ENCODE results near the gene EEF1G. TPM values are rescaled to one million over a fixed set of nuclear protein-coding genes. Genes with fewer than 3 reads are reported as not detected.
"Not testable (repeated sequence)": the region's sequence is repeated elsewhere in the genome, so short reads cannot be mapped to it uniquely, and the experiment has no call there.

The EEF1G gene
- polyA plus RNA-seq, 4 donors: 2,211 to 2,243 (median 2,224) TPM

- DNase-seq (ENCODE audit: low read depth in 4 of 4, low spot score in 3 of 4): no peak
These were observed 5.6 kb upstream of the EEF1G start for GRCh38 chr11:62579252-62579651.

GRCh38 chr11:62578541-62578940 is 4.8 kb upstream of the EEF1G start:
- DNase-seq (ENCODE audit: low read depth in 4 of 4, low spot score in 3 of 4): no peak

DNA sequence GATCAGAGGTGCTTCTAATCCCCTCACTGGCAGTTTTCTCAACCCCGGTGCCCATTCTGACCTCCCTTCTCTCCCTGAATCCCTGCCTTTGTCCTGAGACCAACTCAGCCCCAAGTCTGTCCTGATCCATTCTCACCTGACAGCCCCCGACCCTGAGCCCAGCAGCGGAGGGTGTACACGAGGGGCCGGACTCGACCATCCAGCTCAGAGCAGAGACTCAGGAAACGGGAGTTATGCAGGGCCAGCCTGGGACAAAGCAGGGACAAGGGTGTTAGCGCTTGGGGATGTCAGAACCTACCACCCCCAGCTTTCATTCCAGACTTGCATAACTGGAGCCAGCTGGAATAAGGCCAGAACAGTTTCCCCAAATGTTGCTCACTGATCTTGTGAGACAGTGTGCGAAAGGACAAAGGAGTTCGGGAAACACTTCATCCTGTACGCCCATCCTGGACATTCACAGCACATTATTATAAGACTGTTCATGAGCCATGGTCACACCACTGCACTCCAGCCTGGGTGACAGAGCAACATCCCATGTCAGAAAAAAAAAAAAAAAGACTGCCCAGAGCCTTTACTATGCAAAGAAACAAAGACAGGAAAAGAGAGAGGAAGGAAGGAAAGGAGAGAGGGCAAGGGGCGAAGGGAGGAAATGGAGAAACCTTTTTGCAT is 3.5 kb upstream of the EEF1G start:
- no peak for DNase-seq (ENCODE audit: low read depth in 4 of 4, low spot score in 3 of 4)

GRCh38 chr11:62575837-62576236 is 2.1 kb upstream of the EEF1G start:
- DNase-seq (ENCODE audit: low read depth in 4 of 4, low spot score in 3 of 4): no peak

DNA sequence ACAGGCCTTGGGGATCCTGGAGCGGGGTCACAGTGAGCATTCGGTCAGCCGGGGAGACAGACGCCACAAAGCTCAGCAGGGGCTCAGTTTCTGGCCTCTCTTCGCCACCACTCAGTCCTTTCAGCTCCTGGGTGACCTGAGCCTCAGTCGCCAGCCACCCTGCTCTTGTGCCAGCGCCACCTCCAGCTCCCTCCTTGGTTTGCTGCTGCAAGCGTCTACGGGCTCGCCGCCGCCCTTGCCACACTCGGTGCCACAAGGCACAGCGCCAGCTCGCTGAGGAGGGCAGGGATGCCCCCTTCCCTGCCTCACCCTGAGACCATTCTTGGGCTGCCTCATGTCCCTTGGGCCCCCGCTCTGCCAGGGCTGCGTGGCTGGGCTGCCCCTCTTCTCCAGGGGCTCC is 1.5 kb upstream of the EEF1G start:
- no peak for DNase-seq (ENCODE audit: low read depth in 4 of 4, low spot score in 3 of 4)

- DNase-seq (ENCODE audit: low read depth in 4 of 4, low spot score in 3 of 4): no peak
These were observed 826 bp upstream of the EEF1G start for GRCh38 chr11:62574363-62575071.

DNA sequence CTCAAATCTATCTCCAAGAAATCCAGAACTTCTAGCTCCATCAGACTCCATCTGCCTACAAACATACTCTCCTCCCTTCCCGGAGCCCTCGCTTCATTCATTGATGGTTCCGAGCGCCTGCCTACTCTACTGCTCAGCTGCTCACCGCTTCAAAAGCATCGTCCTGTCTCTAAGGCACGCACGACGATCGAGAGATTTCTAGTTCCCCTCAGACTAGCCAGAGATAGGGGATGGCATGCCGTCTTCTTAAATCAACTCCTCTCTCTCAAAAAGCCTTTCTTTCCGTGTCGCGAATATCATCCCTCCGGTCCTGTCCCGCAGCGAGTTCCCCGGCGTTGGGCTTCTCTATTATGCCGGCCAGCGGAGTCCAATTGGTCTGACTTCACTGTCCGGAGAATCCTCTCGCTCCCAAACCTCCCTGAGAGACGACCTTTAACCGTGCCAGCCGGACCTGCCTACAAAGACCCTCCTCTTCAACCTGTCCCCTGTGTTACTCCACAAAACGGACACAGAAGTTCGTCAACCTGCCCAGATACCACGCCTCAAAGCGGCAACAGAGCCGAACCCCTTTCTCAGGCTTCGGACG is 592 bp downstream of the EEF1G start:
- DNase-seq (ENCODE audit: low read depth in 4 of 4, low spot score in 3 of 4): no peak

DNA sequence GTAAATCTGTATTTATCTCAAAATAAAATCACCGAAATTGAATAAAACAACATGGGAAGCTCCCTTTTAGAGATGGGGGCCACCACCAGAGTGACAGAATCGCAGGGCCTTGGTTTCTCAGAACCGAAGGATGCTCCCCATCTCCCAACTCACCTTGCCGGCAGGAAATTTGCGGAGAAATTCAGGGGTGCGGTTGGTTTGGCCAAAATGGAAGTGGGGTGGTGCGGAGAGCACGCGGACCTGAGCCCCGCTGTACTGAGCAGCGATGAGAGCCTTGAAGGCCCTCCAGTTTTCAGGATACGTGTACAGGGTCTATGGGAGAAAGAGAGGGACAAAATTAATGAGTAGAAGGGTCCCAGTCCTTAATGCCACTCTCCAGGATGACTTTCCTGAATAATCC is 1.3 kb downstream of the EEF1G start:
- no peak for DNase-seq (ENCODE audit: low read depth in 4 of 4, low spot score in 3 of 4)

DNA sequence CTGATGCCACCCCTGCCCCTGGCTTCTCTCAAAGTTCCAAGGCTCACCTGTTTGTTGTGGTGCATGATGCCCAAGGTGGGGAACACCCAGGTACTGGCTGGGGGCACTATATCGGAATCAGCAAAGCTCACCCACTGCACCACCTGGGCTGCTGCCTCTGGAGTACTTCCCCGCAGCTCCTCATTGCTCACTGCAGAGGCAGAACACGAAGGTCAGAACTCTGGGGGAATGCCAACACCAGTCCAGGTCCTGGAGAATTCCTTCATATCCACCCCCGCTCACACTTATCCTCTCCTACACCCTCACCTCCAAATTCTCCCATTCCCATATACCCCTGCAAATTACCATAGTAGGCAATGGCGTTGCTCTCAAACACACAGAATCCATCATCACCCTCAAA is 2.2 kb downstream of the EEF1G start:
- not testable (repeated sequence) for DNase-seq (ENCODE audit: low read depth in 4 of 4, low spot score in 3 of 4)

GRCh38 chr11:62570903-62571302 is 2.8 kb downstream of the EEF1G start:
- DNase-seq (ENCODE audit: low read depth in 4 of 4, low spot score in 3 of 4): not testable (repeated sequence)

GRCh38 chr11:62569611-62570010 is 4.1 kb downstream of the EEF1G start:
- no peak for DNase-seq (ENCODE audit: low read depth in 4 of 4, low spot score in 3 of 4)

- DNase-seq (ENCODE audit: low read depth in 4 of 4, low spot score in 3 of 4): no peak
These were observed 6.6 kb downstream of the EEF1G start for GRCh38 chr11:62567018-62567633.

- no peak for DNase-seq (ENCODE audit: low read depth in 4 of 4, low spot score in 3 of 4)
These were observed 7.4 kb downstream of the EEF1G start for GRCh38 chr11:62566247-62566646.

DNA sequence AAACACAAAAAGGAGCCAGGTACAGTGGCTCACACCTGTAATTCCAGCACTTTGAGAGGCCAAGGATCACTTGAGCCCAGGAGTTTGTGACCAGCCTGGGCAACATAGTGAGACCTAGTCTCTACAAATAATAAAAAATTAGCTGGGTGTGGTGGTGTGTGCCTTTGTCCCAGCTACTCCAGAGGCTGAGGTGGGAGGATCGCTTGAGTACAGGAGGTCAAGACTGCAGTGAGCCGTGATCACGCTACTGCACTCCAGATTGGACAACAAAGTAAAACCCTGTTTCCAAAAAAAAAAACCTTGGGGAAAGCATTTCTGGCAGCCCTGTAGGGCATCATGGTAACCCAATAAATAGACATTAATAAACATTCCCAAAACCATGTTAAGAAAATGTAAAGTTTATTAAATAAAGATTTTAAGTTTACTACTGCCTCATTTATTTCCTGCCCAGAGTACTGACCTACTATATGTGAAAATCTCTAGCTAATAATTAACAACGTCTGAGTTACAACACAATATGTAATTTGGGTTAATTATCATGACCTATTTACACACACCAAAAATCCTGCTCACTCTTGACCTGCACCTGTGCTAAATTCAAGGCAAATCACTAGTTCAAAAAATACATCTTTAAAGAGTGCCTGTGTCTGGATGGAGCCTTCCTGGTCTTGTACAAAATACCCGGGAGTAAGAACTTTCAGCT is 8.4 kb downstream of the EEF1G start:
- no peak for DNase-seq (ENCODE audit: low read depth in 4 of 4, low spot score in 3 of 4)

DNA sequence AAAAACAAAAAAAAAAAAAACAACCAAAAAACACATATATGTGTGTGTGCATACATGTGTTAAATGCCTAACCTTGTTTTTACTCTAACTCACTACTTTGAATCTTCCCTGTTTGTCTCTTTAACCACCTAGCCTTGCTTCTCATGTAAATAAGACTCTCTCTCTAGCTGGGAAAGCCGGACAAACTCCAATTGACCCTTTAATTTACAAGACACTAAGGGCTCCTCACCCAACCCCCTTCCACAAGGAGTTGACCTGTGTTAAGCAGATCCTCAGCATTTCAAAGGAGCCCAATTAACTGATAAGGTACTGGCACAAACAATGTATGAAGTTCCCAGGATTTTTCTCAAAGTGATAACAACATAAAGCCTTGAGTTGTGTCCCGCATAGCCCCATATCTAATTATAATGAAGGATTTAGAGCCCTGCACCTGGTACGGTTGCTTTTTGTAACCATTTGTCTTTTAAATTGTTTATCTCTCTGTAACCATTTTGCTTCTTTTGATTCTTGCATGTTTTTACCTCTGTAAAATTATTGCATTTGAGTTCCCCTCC is 11.9 kb downstream of the EEF1G start:
- not testable (repeated sequence) for DNase-seq (ENCODE audit: low read depth in 4 of 4, low spot score in 3 of 4)

DNA sequence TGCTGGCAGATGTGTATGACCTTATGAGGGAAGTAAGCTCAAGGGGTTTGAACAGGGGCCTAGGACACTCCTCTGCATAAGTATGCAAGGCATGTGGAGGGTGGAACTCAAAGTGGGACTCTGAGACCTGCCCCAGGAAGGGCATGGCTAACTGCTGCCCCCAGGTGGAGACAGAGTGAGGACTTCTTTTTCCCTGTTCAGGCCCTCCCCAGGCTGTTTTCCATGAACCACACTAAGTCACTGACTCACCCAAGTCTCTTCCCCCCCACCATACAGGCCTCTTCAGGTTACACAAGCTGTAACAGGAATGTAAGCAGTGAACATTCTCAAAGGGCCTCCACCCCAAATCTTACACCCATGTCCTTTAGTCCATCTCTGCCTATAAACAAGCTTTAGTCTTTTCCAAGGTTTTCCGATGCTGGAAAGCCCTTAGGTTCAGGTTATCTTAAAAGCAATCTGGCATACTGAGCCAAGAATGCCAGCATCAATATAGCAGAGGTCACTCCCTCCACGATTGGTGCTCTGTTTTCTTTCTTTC is 13.1 kb downstream of the EEF1G start:
- no peak for DNase-seq (ENCODE audit: low read depth in 4 of 4, low spot score in 3 of 4)

GRCh38 chr11:62559626-62560025 is 14.1 kb downstream of the EEF1G start:
- DNase-seq (ENCODE audit: low read depth in 4 of 4, low spot score in 3 of 4): not testable (repeated sequence)

GRCh38 chr11:62559204-62559603 is 14.5 kb downstream of the EEF1G start:
- DNase-seq (ENCODE audit: low read depth in 4 of 4, low spot score in 3 of 4): no peak

GRCh38 chr11:62558669-62559068 is 15.0 kb downstream of the EEF1G start:
- DNase-seq (ENCODE audit: low read depth in 4 of 4, low spot score in 3 of 4): no peak

DNA sequence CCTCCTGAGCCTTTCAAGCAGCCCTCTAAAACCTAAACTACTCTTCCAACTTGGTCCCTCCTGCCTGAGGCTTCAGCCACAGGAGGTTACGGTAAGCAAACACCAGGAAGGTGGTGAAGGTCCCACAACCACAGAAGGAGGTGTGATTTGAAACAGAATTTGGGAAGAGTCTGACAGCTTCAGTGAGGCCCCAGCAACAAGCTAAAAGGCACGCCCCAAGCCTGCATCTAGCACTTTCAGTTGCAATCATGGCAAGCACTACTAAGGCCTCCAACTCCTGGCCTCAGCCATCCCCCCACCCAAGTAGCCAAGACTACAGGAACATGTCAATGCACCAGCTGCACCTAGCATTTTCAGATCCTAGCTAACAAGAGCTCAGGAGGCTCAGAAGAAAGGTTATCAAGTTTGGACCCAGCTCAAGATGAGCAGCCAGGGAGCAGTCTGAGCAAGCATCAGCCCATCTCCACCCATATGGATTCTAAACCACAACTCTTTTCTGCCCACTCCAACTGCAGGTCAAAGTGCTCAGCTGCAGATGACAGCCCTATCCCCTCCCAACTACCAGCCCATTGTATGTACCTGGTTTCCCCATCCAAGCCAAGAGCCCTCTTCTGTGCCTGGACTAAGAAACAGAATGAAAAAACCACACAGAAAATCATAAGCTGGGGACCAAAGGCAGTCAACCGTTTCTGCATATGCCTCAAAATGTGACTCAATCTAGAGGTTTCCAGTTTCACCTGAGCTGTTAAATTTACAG is 16.6 kb downstream of the EEF1G start:
- DNase-seq (ENCODE audit: low read depth in 4 of 4, low spot score in 3 of 4): no peak

Data from right renal pelvis (tissue), 4 donors.